ENCODE results near the gene TIAM2.
"Not testable (repeated sequence)": the region's sequence is repeated elsewhere in the genome, so short reads cannot be mapped to it uniquely, and the experiment has no call there.

TIAM2 gene

GRCh38 chr6:155170519-155170918 lies 175.4 kb downstream of the TIAM2 start:
- no peak for DNase-seq (ENCODE audit: low read depth)

GRCh38 chr6:155171109-155171746 lies 176.1 kb downstream of the TIAM2 start:
- DNase-seq (ENCODE audit: low read depth): peak; percentile 93

- DNase-seq (ENCODE audit: low read depth): no peak
These were observed 176.8 kb downstream of the TIAM2 start for GRCh38 chr6:155171747-155172449.

GRCh38 chr6:155173488-155173887 lies 178.4 kb downstream of the TIAM2 start:
- DNase-seq (ENCODE audit: low read depth): no peak

GRCh38 chr6:155174576-155175211 lies 179.6 kb downstream of the TIAM2 start:
- DNase-seq (ENCODE audit: low read depth): peak; percentile 73

- DNase-seq (ENCODE audit: low read depth): no peak
These were observed 182.3 kb downstream of the TIAM2 start for GRCh38 chr6:155177363-155177961.

GRCh38 chr6:155181498-155181897 lies 186.4 kb downstream of the TIAM2 start:
- DNase-seq (ENCODE audit: low read depth): no peak

- no peak for DNase-seq (ENCODE audit: low read depth)
These were observed 187.0 kb downstream of the TIAM2 start for GRCh38 chr6:155182103-155182502.

GRCh38 chr6:155183095-155183494 lies 188.0 kb downstream of the TIAM2 start:
- DNase-seq (ENCODE audit: low read depth): no peak

GRCh38 chr6:155185041-155185440 lies 189.9 kb downstream of the TIAM2 start:
- DNase-seq (ENCODE audit: low read depth): not testable (repeated sequence)

GRCh38 chr6:155185544-155185943 lies 190.4 kb downstream of the TIAM2 start:
- no peak for DNase-seq (ENCODE audit: low read depth)

- DNase-seq (ENCODE audit: low read depth): no peak
These were observed 191.0 kb downstream of the TIAM2 start for GRCh38 chr6:155186052-155186658.

- DNase-seq (ENCODE audit: low read depth): no peak
These were observed 192.0 kb downstream of the TIAM2 start for GRCh38 chr6:155187106-155187505.

GRCh38 chr6:155187994-155188706 lies 193.0 kb downstream of the TIAM2 start:
- DNase-seq (ENCODE audit: low read depth): no peak

- DNase-seq (ENCODE audit: low read depth): no peak
These were observed 193.8 kb downstream of the TIAM2 start for GRCh38 chr6:155188707-155189496.

- DNase-seq (ENCODE audit: low read depth): no peak
These were observed 195.6 kb downstream of the TIAM2 start for GRCh38 chr6:155190677-155191076.

GRCh38 chr6:155193526-155193925 lies 198.4 kb downstream of the TIAM2 start:
- no peak for DNase-seq (ENCODE audit: low read depth)

- no peak for DNase-seq (ENCODE audit: low read depth)
These were observed 199.3 kb downstream of the TIAM2 start for GRCh38 chr6:155194399-155194798.

- DNase-seq (ENCODE audit: low read depth): no peak
These were observed 200.8 kb downstream of the TIAM2 start for GRCh38 chr6:155195903-155196302.

- DNase-seq (ENCODE audit: low read depth): no peak
These were observed 201.8 kb downstream of the TIAM2 start for GRCh38 chr6:155196911-155197310.

GRCh38 chr6:155197932-155198331 lies 202.8 kb downstream of the TIAM2 start:
- no peak for DNase-seq (ENCODE audit: low read depth)

All from HS-27A (cell line).